Lower leg skin (tissue), 4 donors: ENCODE results near the gene COTL1. TPM values are rescaled to one million over a fixed set of nuclear protein-coding genes. Genes with fewer than 3 reads are reported as not detected.

Experiments
- DNase-seq, 2 donors: peaks; one replicate each; pipeline ENCODE4 v3.0.0-alpha.2; 2019; ENCODE audit warnings: low spot score in 2 of 2
- H3K4me3 ChIP-seq: fragments of 200-600 bp; sonication (generic); 2 replicates; pipeline ENCODE4 v1.5.1; 2017; ENCODE audit warnings: mild to moderate bottlenecking, low read depth; ENCODE audit not compliant: poor library complexity, severe bottlenecking
- CTCF ChIP-seq, 3 donors: fragments of 450-650 bp; IDR thresholded peaks; one replicate each; pipeline ENCODE4 v1.5.1; 2016; ENCODE audit warnings: antibody characterized with exemption in 3 of 3, mild to moderate bottlenecking in 3 of 3, moderate library complexity in 2 of 3
- POLR2A ChIP-seq, 2 donors: fragments of 450-650 bp; IDR thresholded peaks; one replicate each; pipeline ENCODE4 v1.6.1; 2016 to 2017; ENCODE audit warnings: antibody characterized with exemption in 2 of 2, mild to moderate bottlenecking in 1 of 2, moderate library complexity in 1 of 2
- WGBS, 2 donors: methylation state at CpG; one replicate each; pipeline ENCODE4 v1.1.5; 2018; 5-methylcytosine and 5-hydroxymethylcytosine counted together
- intact Hi-C: fragments of 100-400 bp; cut with DNase I; formaldehyde crosslinking; loops from one replicate; pipeline ENCODE4 v1.15.0; 2023; ENCODE audit warnings: low total_unique reads
- total RNA-seq, 4 donors: library from RNA; depleted of rRNA; stranded (reverse); fragments of >200 nt; gene quantifications; one replicate each; pipeline ENCODE4 v1.1.0, GENCODE V29; 2016

COTL1 gene
- total RNA-seq, 4 donors from 2014 or later = 6.5 to 25.7 (median 9.8) TPM

GRCh38 chr16:84565669-84566495 lies 52.0 kb downstream of the COTL1 start:
- H3K4me3 ChIP-seq = no peak overlapping the region
- DNase-seq = no peak
- intact Hi-C loops = no loop called here
- no peak for TF ChIP-seq CTCF (IDR thresholded peaks at IDR 0.05)
- TF ChIP-seq POLR2A (IDR thresholded peaks at IDR 0.05) = no peak
- WGBS, 2 donors = 93 to 94% methylated on average over 22 of the region's 22 CpGs

GRCh38 chr16:84563786-84564420 lies 54.0 kb downstream of the COTL1 start:
- TF ChIP-seq CTCF (IDR thresholded peaks at IDR 0.05) = no peak
- no peak for TF ChIP-seq POLR2A (IDR thresholded peaks at IDR 0.05)
- no peak for DNase-seq
- WGBS, 2 donors = 73 to 86% methylated on average over 13 of the region's 13 CpGs

GRCh38 chr16:84563064-84563715 lies 54.7 kb downstream of the COTL1 start:
- no peak overlapping the region for H3K4me3 ChIP-seq
- intact Hi-C loops = no loop called here
- no peak for TF ChIP-seq CTCF (IDR thresholded peaks at IDR 0.05)
- TF ChIP-seq POLR2A (IDR thresholded peaks at IDR 0.05) = no peak
- no peak for DNase-seq
- WGBS, 2 donors = 82 to 84% methylated on average over 7 of the region's 7 CpGs

More at GRCh38 chr16:84563786-84564420, 54.0 kb downstream of the COTL1 start:
- intact Hi-C loops = no loop called here
- H3K4me3 ChIP-seq = no peak overlapping the region

GRCh38 chr16:84562174-84562815 lies 55.6 kb downstream of the COTL1 start:
- 82 to 83% methylated on average over 16 of the region's 16 CpGs for WGBS, 2 donors
- DNase-seq = no peak
- no peak overlapping the region for H3K4me3 ChIP-seq
- intact Hi-C loops = no loop called here
- TF ChIP-seq CTCF (IDR thresholded peaks at IDR 0.05) (no peak), POLR2A (IDR thresholded peaks at IDR 0.05) (no peak)

- DNase-seq = no peak
- intact Hi-C loops = no loop called here
- H3K4me3 ChIP-seq = no peak overlapping the region
- 94% methylated on average over 7 of the region's 7 CpGs for WGBS, 2 donors
- TF ChIP-seq CTCF (IDR thresholded peaks at IDR 0.05) (no peak), POLR2A (IDR thresholded peaks at IDR 0.05) (no peak)
Observed at GRCh38 chr16:84561291-84561690, 56.6 kb downstream of the COTL1 start.
